SK-N-SH (cell line): ENCODE measurements around the gene RABL6. TPM values are rescaled to one million over a fixed set of nuclear protein-coding genes. Genes with fewer than 3 reads are reported as not detected.

Experiments
- CTCF ChIA-PET: fragments of 300-600, 350-600 bp; formaldehyde crosslinking; extraction: SDS; loops from one replicate; lab custom pipeline; 2021; lab: Yijun Ruan, JAX
- POLR2A ChIA-PET: fragments of 350-600 bp; sonication (Branson Sonifier 250); formaldehyde crosslinking; extraction: SDS; loops from one replicate; lab custom pipeline; 2020; ENCODE audit warnings: antibody characterized with exemption, inconsistent platforms; lab: Yijun Ruan, JAX
- DNase-seq: peaks from one replicate; pipeline ENCODE4 v3.0.0; 2012
- H2AFZ ChIP-seq: fragments of 200-600 bp; sonication (generic); 2 replicates; pipeline ENCODE4 v1.8.1; 2016; ENCODE audit warnings: antibody characterized with exemption, mild to moderate bottlenecking, low read depth
- H3F3A ChIP-seq: fragments of 200-600 bp; sonication (generic); replicated peaks from 2 replicates; pipeline ENCODE3; 2016; ENCODE audit warnings: antibody characterized with exemption, mild to moderate bottlenecking; ENCODE audit not compliant: insufficient read depth
- H3K27ac ChIP-seq, 2 experiments: fragments of 200-500 bp in 1 of 2; fragments of 200-600 bp in 1 of 2; sonication (Bioruptor generic) in 1 of 2; sonication (generic), shearing (Covaris generic) in 1 of 2; 2 replicates each; pipeline versions ENCODE4 v1.5.1 to v1.6.1; 2014 to 2016; ENCODE audit warnings: low read depth in 2 of 2, inconsistent platforms in 1 of 2, low read length in 1 of 2, mild to moderate bottlenecking in 1 of 2, mixed read lengths in 1 of 2
- H3K27me3 ChIP-seq: fragments of 200-600 bp; sonication (generic), shearing (Covaris generic); 2 replicates; pipeline ENCODE4 v1.6.1; 2016; ENCODE audit warnings: mixed run types; ENCODE audit not compliant: insufficient read depth
- H3K36me3 ChIP-seq, 2 experiments: fragments of 200-500 bp in 1 of 2; fragments of 200-600 bp in 1 of 2; sonication (Bioruptor generic) in 1 of 2; sonication (generic) in 1 of 2; replicated peaks in 1 of 2; 2 replicates each; pipeline versions ENCODE3 to v1.5.1; 2014 to 2016; ENCODE audit warnings: low read length in 1 of 2, mild to moderate bottlenecking in 1 of 2; ENCODE audit not compliant: insufficient read depth in 2 of 2, control insufficient read depth in 1 of 2
- H3K4me1 ChIP-seq, 2 experiments: fragments of 200-500 bp in 1 of 2; fragments of 200-600 bp in 1 of 2; sonication (Bioruptor generic) in 1 of 2; sonication (generic), shearing (Covaris generic) in 1 of 2; 2 replicates each; pipeline versions ENCODE4 v1.5.1 to v1.6.1; 2014 to 2016; ENCODE audit warnings: low read depth in 1 of 2, low read length in 1 of 2, mixed run types in 1 of 2; ENCODE audit not compliant: insufficient read depth in 2 of 2, control insufficient read depth in 1 of 2
- H3K4me2 ChIP-seq: fragments of 200-600 bp; sonication (generic), shearing (Covaris generic); 2 replicates; pipeline ENCODE4 v1.6.1; 2017; ENCODE audit warnings: mixed run types
- H3K4me3 ChIP-seq, 2 experiments: fragments of 200-500 bp in 1 of 2; fragments of 200-600 bp in 1 of 2; sonication (Bioruptor generic) in 1 of 2; sonication (generic), shearing (Covaris generic) in 1 of 2; 2 replicates each; pipeline versions ENCODE4 v1.5.1 to v1.8.1; 2014 to 2016; ENCODE audit warnings: low read depth in 2 of 2, inconsistent platforms in 1 of 2, low read length in 1 of 2, mild to moderate bottlenecking in 1 of 2, mixed read lengths in 1 of 2, moderate library complexity in 1 of 2
- H3K79me2 ChIP-seq: fragments of 200-600 bp; sonication (generic); 2 replicates; pipeline ENCODE4 v1.8.1; 2017; ENCODE audit warnings: mild to moderate bottlenecking; ENCODE audit not compliant: insufficient read depth
- H3K9ac ChIP-seq: fragments of 200-600 bp; sonication (generic); 2 replicates; pipeline ENCODE4 v1.6.1; 2017; ENCODE audit warnings: mixed run types
- H3K9me2 ChIP-seq: fragments of 200-600 bp; sonication (generic); 2 replicates; pipeline ENCODE4 v1.6.1; 2017; ENCODE audit warnings: mixed run types
- H3K9me3 ChIP-seq: fragments of 200-600 bp; sonication (generic); 2 replicates; pipeline ENCODE4 v1.6.1; 2017; ENCODE audit warnings: mixed run types, mild to moderate bottlenecking, moderate library complexity
- H4K20me1 ChIP-seq: fragments of 200-600 bp; sonication (generic); 2 replicates; pipeline ENCODE4 v1.6.1; 2017; ENCODE audit warnings: mild to moderate bottlenecking, mixed run types; ENCODE audit not compliant: insufficient read depth
- EP300 ChIP-seq, 2 experiments: IDR thresholded peaks; 2 replicates each; pipeline versions ENCODE4 v1.4.0 to v1.6.1; 2012; ENCODE audit warnings: borderline replicate concordance in 1 of 2, low read depth in 1 of 2, low read length in 1 of 2
- EZH2phosphoT487 ChIP-seq: fragments of 200-600 bp; sonication (generic); IDR thresholded peaks from 2 replicates; pipeline ENCODE4 v1.6.1; 2017; ENCODE audit warnings: low read depth, mixed run types, mild to moderate bottlenecking, antibody characterized with exemption, moderate library complexity, borderline replicate concordance
- FOSL2 ChIP-seq: IDR thresholded peaks from 2 replicates; pipeline ENCODE4 v1.4.0; 2012; ENCODE audit warnings: low read depth, mild to moderate bottlenecking, moderate library complexity, borderline replicate concordance
- FOXJ3 ChIP-seq: sonication (generic); formaldehyde crosslinking; IDR thresholded peaks from 2 replicates; pipeline ENCODE4 v1.5.1; 2020; ENCODE audit warnings: mild to moderate bottlenecking, missing genetic modification reagents
- GATA2 ChIP-seq: sonication (generic); formaldehyde crosslinking; IDR thresholded peaks from 2 replicates; pipeline ENCODE4 v1.5.0; 2020; ENCODE audit warnings: mild to moderate bottlenecking, missing genetic modification reagents
- IRF3 ChIP-seq: fragments of 150-350 bp; IDR thresholded peaks from 2 replicates; pipeline ENCODE4 v1.6.1; 2016; ENCODE audit warnings: mild to moderate bottlenecking, low read depth, low read length
- MAX ChIP-seq: IDR thresholded peaks from 2 replicates; pipeline ENCODE4 v1.4.0; 2012; ENCODE audit warnings: low read depth
- NRF1 ChIP-seq: IDR thresholded peaks from 2 replicates; pipeline ENCODE4 v1.6.1; 2012; ENCODE audit warnings: low read depth, mild to moderate bottlenecking, low read length
- PBX3 ChIP-seq: IDR thresholded peaks from 2 replicates; pipeline ENCODE4; 2012
- RCOR1 ChIP-seq: fragments of 150-350 bp; IDR thresholded peaks from 2 replicates; pipeline ENCODE4 v1.6.1; 2017; ENCODE audit warnings: antibody characterized with exemption, low read length
- RFX5 ChIP-seq: IDR thresholded peaks from 2 replicates; pipeline ENCODE4 v1.6.1; 2012; ENCODE audit warnings: mild to moderate bottlenecking, improper control_type of control experiment, low read length
- SIN3A ChIP-seq: IDR thresholded peaks from 2 replicates; pipeline ENCODE4 v1.6.1; 2012; ENCODE audit warnings: low read depth, mild to moderate bottlenecking, low read length, moderate library complexity, borderline replicate concordance
- SMC3 ChIP-seq: IDR thresholded peaks from 2 replicates; pipeline ENCODE4 v1.6.1; 2012; ENCODE audit warnings: low read depth, low read length, improper control_type of control experiment
- TEAD4 ChIP-seq: IDR thresholded peaks from 2 replicates; pipeline ENCODE4 v1.4.0; 2012; ENCODE audit warnings: mild to moderate bottlenecking, borderline replicate concordance; ENCODE audit not compliant: insufficient read depth
- YY1 ChIP-seq: IDR thresholded peaks from 2 replicates; pipeline ENCODE4 v1.4.0; 2012; ENCODE audit warnings: low read depth, mild to moderate bottlenecking
- WGBS: methylation state at CpG from one replicate; pipeline ENCODE4 v1.1.6; 2017; ENCODE audit warnings: low lambda C conversion rate; 5-methylcytosine and 5-hydroxymethylcytosine counted together
- polyA plus RNA-seq, 3 experiments: library from polyadenylated mRNA; depleted of rRNA; stranded (reverse); fragments of >200 nt; gene quantifications; 2 replicates each; pipeline ENCODE4 v1.2.3, GENCODE V29; 2012
- TF ChIP-seq, protein P1 (sequence below): fragments of 150-350 bp; IDR thresholded peaks from 2 replicates; pipeline ENCODE4 v1.6.1; 2017; ENCODE audit warnings: antibody characterized with exemption, low read length, low read depth, borderline replicate concordance
- TF ChIP-seq, protein P2 (sequence below): IDR thresholded peaks from 2 replicates; pipeline ENCODE4 v1.4.0; 2012; ENCODE audit warnings: low read depth, borderline replicate concordance

RABL6 gene
- polyA plus RNA-seq, 1 of the 3 experiments (the other 2 are of a cell fraction) = 43.6 TPM

GRCh38 chr9:136853596-136854112 is 45.9 kb downstream of the RABL6 start:
- CTCF ChIA-PET = interaction anchor here (2.2 kb wide), 1 partner anchor 11 kb away, joined by 9 read pairs; the partner anchor contains the start of gene AJM1

DNA sequence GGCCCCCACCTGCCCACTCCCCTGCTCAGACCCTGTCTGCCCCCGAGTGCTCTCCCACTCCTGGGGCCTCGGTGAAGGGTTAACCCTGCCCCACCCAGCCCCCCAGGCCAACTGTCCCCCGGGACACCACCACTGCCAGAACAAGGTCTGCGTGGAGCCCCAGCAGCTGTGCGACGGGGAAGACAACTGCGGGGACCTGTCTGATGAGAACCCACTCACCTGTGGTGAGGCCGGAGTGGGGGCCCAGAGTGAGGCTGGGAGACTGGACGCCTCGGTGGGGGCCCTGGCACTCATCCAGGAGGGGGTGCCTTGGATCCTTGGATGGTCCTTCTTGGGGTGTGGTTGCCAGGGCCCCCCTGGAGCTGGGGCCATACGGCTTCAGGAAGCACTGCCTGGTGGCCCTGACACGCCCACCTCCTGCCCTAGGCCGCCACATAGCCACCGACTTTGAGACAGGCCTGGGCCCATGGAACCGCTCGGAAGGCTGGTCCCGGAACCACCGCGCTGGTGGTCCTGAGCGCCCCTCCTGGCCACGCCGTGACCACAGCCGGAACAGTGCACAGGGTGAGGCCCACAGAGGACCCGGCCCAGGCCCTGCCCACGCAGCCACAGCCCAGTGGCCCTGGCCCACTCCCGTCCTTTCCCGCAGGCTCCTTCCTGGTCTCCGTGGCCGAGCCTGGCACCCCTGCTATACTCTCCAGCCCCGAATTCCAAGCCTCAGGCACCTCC is 46.5 kb downstream of the RABL6 start:
- POLR2A ChIA-PET = no interaction called here
- Histone ChIP-seq H3K9me3 (no peaks in the 10 kb centered on the region), H3K9ac (no peak overlapping the region), H3K27ac (no peak overlapping the region; a peak in 1 of 4 replicates), H3K27me3 (no peaks in the 10 kb centered on the region), H3K79me2 (peaks cover 15% of the 10 kb centered on the region; the same call in 1 of the 2 replicates), H4K20me1 (no peaks in the 10 kb centered on the region; the same call in 1 of the 2 replicates), H3K4me3 (no peak overlapping the region), H3K4me2 (no peak overlapping the region), H3F3A (no peaks in the 10 kb centered on the region), H3K4me1 (peaks cover 4 to 20% of the 10 kb centered on the region in 2 experiments; a peak in 3 of 4 replicates), H2AFZ (no peak overlapping the region), H3K36me3 (peaks cover 0 to 11% of the 10 kb centered on the region in 2 experiments), H3K9me2 (no peaks in the 10 kb centered on the region)
- 100% methylated on average over 6 of the region's 30 CpGs for WGBS
- CTCF ChIA-PET = interaction anchor here (2.2 kb wide), 1 partner anchor 11 kb away, joined by 9 read pairs; the partner anchor contains the start of gene AJM1
- DNase-seq = no peak
- no peak for TF ChIP-seq GATA2 (CRISPR knock-in tag)
- TF ChIP-seq TEAD4 = no peak
- TF ChIP-seq IRF3 = no peak
- no peak for TF ChIP-seq SMC3
- no peak for TF ChIP-seq EZH2phosphoT487
- no peak for TF ChIP-seq RFX5
- no peak for TF ChIP-seq NRF1
- TF ChIP-seq, protein P1, sequence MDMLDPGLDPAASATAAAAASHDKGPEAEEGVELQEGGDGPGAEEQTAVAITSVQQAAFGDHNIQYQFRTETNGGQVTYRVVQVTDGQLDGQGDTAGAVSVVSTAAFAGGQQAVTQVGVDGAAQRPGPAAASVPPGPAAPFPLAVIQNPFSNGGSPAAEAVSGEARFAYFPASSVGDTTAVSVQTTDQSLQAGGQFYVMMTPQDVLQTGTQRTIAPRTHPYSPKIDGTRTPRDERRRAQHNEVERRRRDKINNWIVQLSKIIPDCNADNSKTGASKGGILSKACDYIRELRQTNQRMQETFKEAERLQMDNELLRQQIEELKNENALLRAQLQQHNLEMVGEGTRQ = no peak
- TF ChIP-seq, protein P2, sequence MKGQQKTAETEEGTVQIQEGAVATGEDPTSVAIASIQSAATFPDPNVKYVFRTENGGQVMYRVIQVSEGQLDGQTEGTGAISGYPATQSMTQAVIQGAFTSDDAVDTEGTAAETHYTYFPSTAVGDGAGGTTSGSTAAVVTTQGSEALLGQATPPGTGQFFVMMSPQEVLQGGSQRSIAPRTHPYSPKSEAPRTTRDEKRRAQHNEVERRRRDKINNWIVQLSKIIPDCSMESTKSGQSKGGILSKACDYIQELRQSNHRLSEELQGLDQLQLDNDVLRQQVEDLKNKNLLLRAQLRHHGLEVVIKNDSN = no peak
- TF ChIP-seq FOXJ3 (CRISPR knock-in tag) = no peak
- TF ChIP-seq MAX = no peak
- TF ChIP-seq YY1 = no peak
- no peak for TF ChIP-seq SIN3A
- TF ChIP-seq RCOR1 = no peak

More at GRCh38 chr9:136853596-136854112, 45.9 kb downstream of the RABL6 start:
- POLR2A ChIA-PET = no interaction called here
- TF ChIP-seq PBX3 (no peak), SIN3A (no peak), EP300 (IDR thresholded peaks at IDR 0.05; ENCODE audit: borderline replicate concordance in 1 of 2, low read depth in 1 of 2, low read length in 1 of 2) (no peak), FOSL2 (no peak), MAX (no peak)
- no peaks in the 10 kb centered on the region for H3K9me3 ChIP-seq
- no peak overlapping the region for H3K4me3 ChIP-seq
- 90% methylated on average over 10 of the region's 18 CpGs for WGBS
- no peaks in the 10 kb centered on the region; the same call in 1 of the 2 replicates for H4K20me1 ChIP-seq
- H2AFZ ChIP-seq = no peak overlapping the region
- H3K9me2 ChIP-seq = no peaks in the 10 kb centered on the region
- H3K36me3 ChIP-seq = peaks cover 0 to 11% of the 10 kb centered on the region in 2 experiments
- H3K27ac ChIP-seq = no peak overlapping the region; a peak in 1 of 4 replicates
- H3K4me2 ChIP-seq = no peak overlapping the region
- no peaks in the 10 kb centered on the region for H3F3A ChIP-seq
- no peak overlapping the region for H3K9ac ChIP-seq
- no peaks in the 10 kb centered on the region for H3K27me3 ChIP-seq
- peaks cover 4 to 14% of the 10 kb centered on the region in 2 experiments; a peak in 2 of 4 replicates for H3K4me1 ChIP-seq
- peaks cover 15% of the 10 kb centered on the region; the same call in 1 of the 2 replicates for H3K79me2 ChIP-seq
- DNase-seq = no peak
